ENCODE data around the gene TUT7. TPM values are rescaled to one million over a fixed set of nuclear protein-coding genes. Genes with fewer than 3 reads are reported as not detected.
"Not testable (repeated sequence)": the region's sequence is repeated elsewhere in the genome, so short reads cannot be mapped to it uniquely, and the experiment has no call there.

The TUT7 gene
- total RNA-seq, 1 experiment from 2014 or later: 10.2 TPM

- no peak for DNase-seq (ENCODE audit: low spot score)
Observed at GRCh38 chr9:86350006-86350760, 4.0 kb downstream of the TUT7 start.

- DNase-seq (ENCODE audit: low spot score): no peak
Observed at GRCh38 chr9:86349271-86349670, 4.9 kb downstream of the TUT7 start.

- DNase-seq (ENCODE audit: low spot score): no peak
Observed at GRCh38 chr9:86347991-86348390, 6.2 kb downstream of the TUT7 start.

- no peak for DNase-seq (ENCODE audit: low spot score)
Observed at GRCh38 chr9:86344818-86345217, 9.4 kb downstream of the TUT7 start.

GRCh38 chr9:86342269-86342668 is 11.9 kb downstream of the TUT7 start:
- no peak for DNase-seq (ENCODE audit: low spot score)

GRCh38 chr9:86341007-86341491 is 13.2 kb downstream of the TUT7 start:
- no peak for DNase-seq (ENCODE audit: low spot score)

GRCh38 chr9:86340356-86341006 is 13.7 kb downstream of the TUT7 start:
- DNase-seq (ENCODE audit: low spot score): no peak

- no peak for DNase-seq (ENCODE audit: low spot score)
Observed at GRCh38 chr9:86337469-86338108, 16.6 kb downstream of the TUT7 start.

GRCh38 chr9:86336058-86336457 is 18.2 kb downstream of the TUT7 start:
- DNase-seq (ENCODE audit: low spot score): no peak

GRCh38 chr9:86333651-86334050 is 20.6 kb downstream of the TUT7 start:
- no peak for DNase-seq (ENCODE audit: low spot score)

- no peak for DNase-seq (ENCODE audit: low spot score)
Observed at GRCh38 chr9:86330186-86330585, 24.0 kb downstream of the TUT7 start.

GRCh38 chr9:86329649-86330048 is 24.6 kb downstream of the TUT7 start:
- DNase-seq (ENCODE audit: low spot score): no peak

GRCh38 chr9:86328156-86328555 is 26.1 kb downstream of the TUT7 start:
- no peak for DNase-seq (ENCODE audit: low spot score)

- no peak for DNase-seq (ENCODE audit: low spot score)
Observed at GRCh38 chr9:86326536-86326935, 27.7 kb downstream of the TUT7 start.

- no peak for DNase-seq (ENCODE audit: low spot score)
Observed at GRCh38 chr9:86324901-86325300, 29.3 kb downstream of the TUT7 start.

GRCh38 chr9:86324308-86324707 is 29.9 kb downstream of the TUT7 start:
- no peak for DNase-seq (ENCODE audit: low spot score)

- DNase-seq (ENCODE audit: low spot score): no peak
Observed at GRCh38 chr9:86322973-86323644, 31.1 kb downstream of the TUT7 start.

GRCh38 chr9:86321373-86321772 is 32.8 kb downstream of the TUT7 start:
- DNase-seq (ENCODE audit: low spot score): no peak

- no peak for DNase-seq (ENCODE audit: low spot score)
Observed at GRCh38 chr9:86318187-86318586, 36.0 kb downstream of the TUT7 start.

GRCh38 chr9:86315078-86315477 is 39.1 kb downstream of the TUT7 start:
- no peak for DNase-seq (ENCODE audit: low spot score)

- not testable (repeated sequence) for DNase-seq (ENCODE audit: low spot score)
Observed at GRCh38 chr9:86312959-86313358, 41.3 kb downstream of the TUT7 start.

GRCh38 chr9:86308687-86309086 is 45.5 kb downstream of the TUT7 start:
- no peak for DNase-seq (ENCODE audit: low spot score)
